Panc1 (cell line): Measurements from ENCODE around the gene FAM72D.
"Not testable (repeated sequence)": the region's sequence is repeated elsewhere in the genome, so short reads cannot be mapped to it uniquely, and the experiment has no call there.

Experiments
- CTCF ChIP-seq: fragments of 450-650 bp; IDR thresholded peaks from 2 replicates; pipeline ENCODE4 v1.5.1; 2017; ENCODE audit warnings: mild to moderate bottlenecking
- POLR2AphosphoS5 ChIP-seq: IDR thresholded peaks from 2 replicates; pipeline ENCODE4 v1.6.1; 2012; ENCODE audit warnings: mild to moderate bottlenecking, low read depth, low read length, moderate library complexity
- REST ChIP-seq, 2 experiments: IDR thresholded peaks; 2 replicates each; pipeline ENCODE4 v1.6.1; 2011 to 2012; ENCODE audit warnings: low read depth in 2 of 2, control low read depth in 1 of 2, low read length in 1 of 2, mild to moderate bottlenecking in 1 of 2, moderate library complexity in 1 of 2; ENCODE audit not compliant: insufficient read depth in 1 of 2

- TF ChIP-seq POLR2AphosphoS5; CTCF; REST (IDR thresholded peaks at IDR 0.05; ENCODE audit: insufficient read depth in 1 of 2, low read depth in 2 of 2, low read length in 1 of 2): not testable (repeated sequence)
Observed at GRCh38 chr1:145128697-145129469, 33.1 kb downstream of the FAM72D start.
